ENCODE measurements around the gene EYS.

GRCh38 chr6:64774881-64775280 is 932.1 kb downstream of the EYS start:
- TF ChIP-seq NR2F2 (IDR thresholded peaks at IDR 0.05): no peak
- TF ChIP-seq CTCF (IDR thresholded peaks at IDR 0.05; ENCODE audit: low read depth, low read length, missing input control): no peak
- no peak for TF ChIP-seq MAX (IDR thresholded peaks at IDR 0.05)
- TF ChIP-seq GABPA (IDR thresholded peaks at IDR 0.05 in 1 of 2, conservative IDR thresholded peaks at IDR 0.05 in 1 of 2): no peak
